Measurements from ENCODE around the gene GAL.

The GAL gene

DNA sequence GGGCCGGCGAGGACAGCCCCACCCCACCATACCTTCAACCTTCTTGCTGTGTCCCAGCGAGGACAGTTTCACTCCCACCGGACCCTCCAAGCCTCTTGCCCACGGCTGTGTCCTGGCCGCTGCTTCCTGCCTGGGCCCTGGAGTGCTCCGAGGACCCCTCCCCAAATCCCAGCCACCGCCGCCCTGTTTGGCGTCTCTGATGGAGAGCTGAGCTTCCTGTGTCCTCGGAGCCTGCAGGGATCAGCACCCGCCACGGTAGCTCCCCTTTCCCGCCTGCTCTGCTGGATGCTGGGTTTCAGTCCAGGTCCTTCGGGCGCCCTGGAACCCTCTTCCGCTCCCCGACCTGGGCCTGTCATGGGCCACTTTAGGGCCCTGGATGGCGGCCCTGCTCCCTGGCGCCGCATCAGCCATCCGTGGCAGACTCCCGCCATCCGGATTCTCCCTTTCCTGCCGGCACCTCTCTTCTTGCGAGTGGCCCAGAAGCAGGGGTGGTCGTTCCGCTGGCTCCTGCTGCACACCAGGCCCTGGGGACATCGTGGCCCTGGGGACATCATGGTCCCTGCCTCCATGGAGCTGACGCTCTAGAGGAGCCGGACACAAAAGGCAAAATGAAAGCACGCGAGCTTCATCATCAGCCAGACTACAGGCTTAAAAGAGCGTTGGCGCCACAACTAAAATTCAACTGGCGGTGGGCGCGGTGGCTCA, 34.3 kb upstream of the GAL start:
- TF ChIP-seq TAF1 (IDR thresholded peaks at IDR 0.05; ENCODE audit: borderline replicate concordance, insufficient read depth, low read length) (no peak), SIN3A (IDR thresholded peaks at IDR 0.05; ENCODE audit: borderline replicate concordance, insufficient read depth, low read length) (no peak), POLR2AphosphoS5 (IDR thresholded peaks at IDR 0.05; ENCODE audit: low read depth, low read length) (no peak), FOXP2 (optimal IDR thresholded peaks at IDR 0.05; ENCODE audit: borderline replicate concordance, extremely low read depth, extremely low read length, insufficient read depth) (no peak)
- TF ChIP-seq, protein P1, sequence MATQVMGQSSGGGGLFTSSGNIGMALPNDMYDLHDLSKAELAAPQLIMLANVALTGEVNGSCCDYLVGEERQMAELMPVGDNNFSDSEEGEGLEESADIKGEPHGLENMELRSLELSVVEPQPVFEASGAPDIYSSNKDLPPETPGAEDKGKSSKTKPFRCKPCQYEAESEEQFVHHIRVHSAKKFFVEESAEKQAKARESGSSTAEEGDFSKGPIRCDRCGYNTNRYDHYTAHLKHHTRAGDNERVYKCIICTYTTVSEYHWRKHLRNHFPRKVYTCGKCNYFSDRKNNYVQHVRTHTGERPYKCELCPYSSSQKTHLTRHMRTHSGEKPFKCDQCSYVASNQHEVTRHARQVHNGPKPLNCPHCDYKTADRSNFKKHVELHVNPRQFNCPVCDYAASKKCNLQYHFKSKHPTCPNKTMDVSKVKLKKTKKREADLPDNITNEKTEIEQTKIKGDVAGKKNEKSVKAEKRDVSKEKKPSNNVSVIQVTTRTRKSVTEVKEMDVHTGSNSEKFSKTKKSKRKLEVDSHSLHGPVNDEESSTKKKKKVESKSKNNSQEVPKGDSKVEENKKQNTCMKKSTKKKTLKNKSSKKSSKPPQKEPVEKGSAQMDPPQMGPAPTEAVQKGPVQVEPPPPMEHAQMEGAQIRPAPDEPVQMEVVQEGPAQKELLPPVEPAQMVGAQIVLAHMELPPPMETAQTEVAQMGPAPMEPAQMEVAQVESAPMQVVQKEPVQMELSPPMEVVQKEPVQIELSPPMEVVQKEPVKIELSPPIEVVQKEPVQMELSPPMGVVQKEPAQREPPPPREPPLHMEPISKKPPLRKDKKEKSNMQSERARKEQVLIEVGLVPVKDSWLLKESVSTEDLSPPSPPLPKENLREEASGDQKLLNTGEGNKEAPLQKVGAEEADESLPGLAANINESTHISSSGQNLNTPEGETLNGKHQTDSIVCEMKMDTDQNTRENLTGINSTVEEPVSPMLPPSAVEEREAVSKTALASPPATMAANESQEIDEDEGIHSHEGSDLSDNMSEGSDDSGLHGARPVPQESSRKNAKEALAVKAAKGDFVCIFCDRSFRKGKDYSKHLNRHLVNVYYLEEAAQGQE (IDR thresholded peaks at IDR 0.05; ENCODE audit: insufficient read depth in 1 of 2, low read depth in 2 of 2, low read length in 2 of 2): no peak

DNA sequence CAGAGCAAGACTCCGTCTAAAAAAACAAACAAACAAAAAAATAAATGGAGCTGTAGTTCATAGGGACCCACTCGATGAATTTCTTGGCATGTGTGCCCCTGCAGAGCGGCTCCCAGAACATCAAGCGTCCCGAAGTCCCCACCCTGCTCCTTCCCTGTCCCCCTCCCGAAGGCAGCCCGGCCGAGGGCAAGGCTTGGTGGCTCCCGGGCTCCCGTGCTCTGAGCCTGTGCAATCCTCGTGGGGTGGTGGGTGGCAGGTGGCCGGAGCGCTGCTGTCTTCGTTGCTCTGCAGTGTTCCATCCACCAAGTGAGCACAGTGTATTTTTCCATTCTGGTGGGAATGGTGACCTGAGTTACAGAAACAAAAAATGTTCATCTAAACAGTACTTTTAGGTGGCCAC, 33.5 kb upstream of the GAL start:
- no peak for TF ChIP-seq TAF1 (IDR thresholded peaks at IDR 0.05; ENCODE audit: borderline replicate concordance, insufficient read depth, low read length)
- TF ChIP-seq FOXP2 (optimal IDR thresholded peaks at IDR 0.05; ENCODE audit: borderline replicate concordance, extremely low read depth, extremely low read length, insufficient read depth): no peak
- no peak for TF ChIP-seq POLR2AphosphoS5 (IDR thresholded peaks at IDR 0.05; ENCODE audit: low read depth, low read length)
- TF ChIP-seq, protein P1 (IDR thresholded peaks at IDR 0.05; ENCODE audit: insufficient read depth in 1 of 2, low read depth in 2 of 2, low read length in 2 of 2): no peak
- no peak for TF ChIP-seq SIN3A (IDR thresholded peaks at IDR 0.05; ENCODE audit: borderline replicate concordance, insufficient read depth, low read length)

DNA sequence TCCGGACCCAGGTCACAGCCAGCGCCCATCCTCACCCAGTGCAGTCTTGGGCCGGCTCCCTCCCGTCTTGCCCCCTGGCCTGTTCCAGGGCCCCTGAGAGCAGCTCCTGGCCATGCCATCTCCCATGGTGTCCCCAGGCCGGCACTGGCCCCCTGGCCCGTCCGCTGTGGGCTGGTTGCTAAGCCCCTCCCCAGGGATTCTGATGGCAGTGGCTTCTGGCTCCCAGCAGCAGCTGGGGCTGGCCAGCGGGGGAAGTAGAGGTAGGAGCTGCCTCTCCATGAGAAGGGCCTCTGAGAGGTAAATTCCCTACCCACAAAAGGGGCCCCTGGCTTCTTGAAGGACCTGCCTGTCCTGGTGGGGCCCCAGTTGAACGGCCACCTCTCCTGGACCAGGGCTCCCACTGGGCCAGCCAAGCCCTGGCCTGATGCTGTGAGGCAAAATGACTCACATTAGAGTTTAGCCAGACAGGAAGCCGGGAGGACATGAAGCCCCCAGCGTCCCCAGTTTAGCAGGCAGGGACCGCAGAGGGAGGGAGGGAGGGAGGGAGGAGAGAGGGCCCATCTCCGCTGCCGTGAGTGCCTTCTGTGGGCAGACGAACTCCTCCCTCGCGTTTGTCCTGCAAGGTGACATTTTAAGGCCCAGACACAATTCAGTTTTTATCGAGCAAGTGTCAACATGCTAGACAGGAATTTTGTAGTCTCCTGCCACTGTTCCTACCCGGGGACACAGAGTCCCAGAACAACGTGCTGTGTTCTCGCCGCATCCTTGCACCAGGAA, 32.9 kb upstream of the GAL start:
- TF ChIP-seq TAF1 (IDR thresholded peaks at IDR 0.05; ENCODE audit: borderline replicate concordance, insufficient read depth, low read length) (no peak), POLR2AphosphoS5 (IDR thresholded peaks at IDR 0.05; ENCODE audit: low read depth, low read length) (no peak), FOXP2 (optimal IDR thresholded peaks at IDR 0.05; ENCODE audit: borderline replicate concordance, extremely low read depth, extremely low read length, insufficient read depth) (no peak), SIN3A (IDR thresholded peaks at IDR 0.05; ENCODE audit: borderline replicate concordance, insufficient read depth, low read length) (no peak)
- TF ChIP-seq, protein P1 (IDR thresholded peaks at IDR 0.05; ENCODE audit: insufficient read depth in 1 of 2, low read depth in 2 of 2, low read length in 2 of 2): no peak

DNA sequence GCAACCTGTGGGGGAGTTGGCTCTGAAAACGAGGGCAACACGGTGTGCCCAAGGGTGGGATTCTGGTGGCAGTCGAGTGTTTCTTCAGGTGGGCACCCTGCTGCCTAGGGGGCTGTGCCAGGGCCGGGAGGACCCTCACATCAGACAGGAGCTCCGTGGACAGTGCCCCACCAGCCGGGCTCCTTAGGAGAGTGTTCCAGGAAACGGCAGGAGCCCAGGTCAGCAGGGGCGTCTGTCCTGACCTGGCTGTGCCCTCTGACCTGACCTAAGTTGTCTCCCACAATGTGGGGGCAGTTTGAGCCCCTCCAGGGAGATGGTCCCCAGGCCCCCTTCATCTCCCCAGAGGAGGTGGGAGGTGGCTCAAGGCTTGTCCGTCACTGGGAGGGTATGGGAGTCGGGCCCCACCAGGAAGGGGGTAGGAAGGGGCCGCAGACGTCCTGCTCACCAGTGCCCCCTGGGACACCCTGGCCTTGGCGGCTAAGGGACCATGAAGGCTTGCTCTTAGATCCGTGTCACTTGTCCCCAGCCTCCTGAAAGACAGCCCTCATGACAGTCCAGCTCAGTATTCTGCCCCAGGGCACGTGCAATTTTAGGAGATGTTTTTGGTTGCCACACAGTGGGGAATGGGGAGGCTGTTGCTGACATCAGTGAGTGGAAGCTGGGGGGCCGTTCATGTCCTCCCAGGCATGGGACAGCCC, 32.2 kb upstream of the GAL start:
- TF ChIP-seq SIN3A (IDR thresholded peaks at IDR 0.05; ENCODE audit: borderline replicate concordance, insufficient read depth, low read length) (no peak), POLR2AphosphoS5 (IDR thresholded peaks at IDR 0.05; ENCODE audit: low read depth, low read length) (no peak), FOXP2 (optimal IDR thresholded peaks at IDR 0.05; ENCODE audit: borderline replicate concordance, extremely low read depth, extremely low read length, insufficient read depth) (no peak), TAF1 (IDR thresholded peaks at IDR 0.05; ENCODE audit: borderline replicate concordance, insufficient read depth, low read length) (no peak)
- TF ChIP-seq, protein P1 (IDR thresholded peaks at IDR 0.05; ENCODE audit: insufficient read depth in 1 of 2, low read depth in 2 of 2, low read length in 2 of 2): no peak
